ENCODE measurements around the gene GTPBP3. TPM values are rescaled to one million over a fixed set of nuclear protein-coding genes. Genes with fewer than 3 reads are reported as not detected.

The GTPBP3 gene
- total RNA-seq, 3 donors from 2014 or later (not counting 1 experiment from before 2014, with no cell fraction given), result 21.6 to 33.0 (median 27.7) TPM

DNA sequence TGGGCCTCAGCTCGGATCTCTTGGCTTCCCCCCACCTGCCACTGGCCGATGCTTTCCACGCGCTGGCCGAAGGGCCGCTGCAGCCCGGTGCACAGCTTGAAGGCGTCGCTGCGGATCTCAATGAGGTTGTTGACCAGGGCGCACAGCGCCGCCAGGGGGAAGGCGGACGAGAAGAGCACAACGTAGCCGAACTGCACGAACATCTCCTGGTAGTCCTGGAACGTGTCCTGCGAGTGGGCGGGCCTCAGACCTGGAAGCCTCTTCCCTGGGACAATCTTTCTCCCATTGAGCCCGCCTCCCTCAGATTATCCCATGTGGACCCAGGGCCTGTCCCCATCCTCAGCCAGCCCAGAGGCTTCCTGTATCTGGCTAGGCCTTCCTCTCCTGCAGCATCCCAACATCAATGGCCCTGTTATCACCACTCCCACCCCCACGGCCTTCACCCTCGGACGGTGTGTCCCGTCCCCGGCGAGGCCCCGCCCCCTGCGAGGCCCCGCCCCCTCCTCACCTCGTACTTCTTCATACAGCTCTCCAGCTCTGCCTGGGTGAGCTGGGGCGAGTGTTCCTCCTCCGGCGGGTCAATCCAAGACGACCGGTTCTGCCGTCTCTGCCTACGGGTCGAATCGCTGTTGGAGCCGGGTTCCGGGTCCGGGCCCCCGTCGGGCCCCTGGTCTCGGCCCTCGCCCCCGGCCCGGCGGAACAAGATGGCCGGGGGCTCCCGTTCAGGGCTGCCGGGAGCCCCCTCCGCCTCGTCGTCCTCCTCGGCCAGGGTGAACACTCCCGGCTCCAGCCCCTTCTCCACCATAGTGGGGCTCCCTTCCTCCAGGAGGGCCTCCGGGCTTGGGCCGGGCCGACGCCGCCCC, 9.5 kb upstream of the GTPBP3 start:
- intact Hi-C loops (cut with micrococcal nuclease), result no loop called here
- TF ChIP-seq CTCF (IDR thresholded peaks at IDR 0.05), result no peak
- DNase-seq, result peak in 1 of 2 donors; percentile 76
- no peaks in the 10 kb centered on the region for H3K27me3 Mint-ChIP-seq (ENCODE audit: low read depth in 2 of 2)
- Histone ChIP-seq H3K4me1 (ENCODE audit: control insufficient read depth, insufficient read depth, low read length) (peaks cover 22% of the 10 kb centered on the region), H3K4me3 (ENCODE audit: low read length) (peak overlapping the region; percentile 49), H3K27me3 (ENCODE audit: control insufficient read depth, insufficient read depth, low read length) (no peaks in the 10 kb centered on the region), H3K36me3 (ENCODE audit: control insufficient read depth, insufficient read depth, low read length) (no peaks in the 10 kb centered on the region), H3K9me3 (ENCODE audit: control insufficient read depth, insufficient read depth, low read length) (no peaks in the 10 kb centered on the region), H3K27ac (ENCODE audit: low read length) (peak overlapping the region; percentile 40)
- peak overlapping the region; percentile 81 for H3K4me3 Mint-ChIP-seq
- H3K4me1 Mint-ChIP-seq, result peaks cover 3 to 18% of the 10 kb centered on the region in 2 donors
- ATAC-seq, result peak; percentile 79 to 81 (median 80)
- H3K27ac Mint-ChIP-seq, result peak overlapping the region in 1 of 2 donors; percentile 24
- no peaks in the 10 kb centered on the region for H3K9me3 Mint-ChIP-seq
- 37% methylated on average over 63 of the region's 64 CpGs for WGBS (ENCODE audit: insufficient coverage)
- H3K36me3 Mint-ChIP-seq, result no peaks in the 10 kb centered on the region

DNA sequence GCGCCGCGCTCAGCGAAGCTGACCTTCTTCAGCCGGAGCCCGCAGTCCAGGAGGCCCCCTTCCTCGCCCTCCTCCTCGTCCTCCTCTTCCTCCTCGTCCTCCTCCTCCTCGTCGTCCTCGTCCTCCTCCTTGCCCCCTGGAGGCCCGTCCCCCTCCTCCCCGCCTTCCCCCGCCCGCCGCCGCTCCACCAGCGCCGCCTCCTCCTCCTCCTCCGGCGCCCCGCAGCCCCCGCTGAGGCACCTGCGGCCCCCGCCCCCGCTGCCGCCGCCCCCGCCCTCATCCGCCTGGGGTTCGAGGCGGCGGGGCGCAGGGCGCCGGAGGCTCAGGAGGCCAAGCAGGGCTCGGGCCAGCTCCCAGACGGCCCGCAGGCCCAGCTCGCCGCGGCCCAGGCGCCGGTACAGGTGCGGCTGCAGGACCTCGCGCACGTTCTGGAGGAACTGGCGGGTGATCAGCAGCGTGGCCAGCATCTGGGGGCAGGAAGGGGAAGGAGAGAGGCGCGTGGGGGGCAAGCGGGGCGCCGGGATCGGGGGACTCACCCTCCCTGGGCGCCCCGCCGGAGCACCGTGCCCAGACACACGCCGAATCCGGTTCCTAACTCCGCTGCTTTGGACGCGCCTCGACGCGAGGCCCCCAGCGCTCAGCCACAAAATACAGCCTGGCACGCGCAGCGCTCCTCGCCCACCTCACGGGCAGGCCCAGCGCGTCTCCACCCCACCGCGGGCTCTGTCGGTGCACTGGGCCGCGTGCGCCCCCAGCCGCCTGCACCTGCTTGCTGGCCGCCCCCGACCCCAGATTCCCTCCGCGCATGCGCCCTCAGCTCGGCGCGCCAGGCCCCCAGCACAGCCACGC, 8.6 kb upstream of the GTPBP3 start:
- 4% methylated on average over 85 of the region's 94 CpGs for WGBS (ENCODE audit: insufficient coverage)
- Mint-ChIP-seq H3K36me3 (no peaks in the 10 kb centered on the region), H3K4me1 (peaks cover 6 to 24% of the 10 kb centered on the region in 2 donors), H3K4me3 (peak overlapping the region; percentile 81), H3K9me3 (no peaks in the 10 kb centered on the region), H3K27me3 (ENCODE audit: low read depth in 2 of 2) (no peaks in the 10 kb centered on the region), H3K27ac (peak overlapping the region in 1 of 2 donors; percentile 24)
- H3K4me3 ChIP-seq (ENCODE audit: low read length), result peak overlapping the region; percentile 49
- H3K27me3 ChIP-seq (ENCODE audit: control insufficient read depth, insufficient read depth, low read length), result no peaks in the 10 kb centered on the region
- no peaks in the 10 kb centered on the region for H3K9me3 ChIP-seq (ENCODE audit: control insufficient read depth, insufficient read depth, low read length)
- no peak overlapping the region for H3K27ac ChIP-seq (ENCODE audit: low read length)
- TF ChIP-seq CTCF (IDR thresholded peaks at IDR 0.05), result no peak
- intact Hi-C loops (cut with micrococcal nuclease), result no loop called here
- DNase-seq (peak in 1 of 2 donors; percentile 58), ATAC-seq (peak; percentile 32 to 42 (median 39))
- peaks cover 26% of the 10 kb centered on the region for H3K4me1 ChIP-seq (ENCODE audit: control insufficient read depth, insufficient read depth, low read length)
- no peaks in the 10 kb centered on the region for H3K36me3 ChIP-seq (ENCODE audit: control insufficient read depth, insufficient read depth, low read length)

DNA sequence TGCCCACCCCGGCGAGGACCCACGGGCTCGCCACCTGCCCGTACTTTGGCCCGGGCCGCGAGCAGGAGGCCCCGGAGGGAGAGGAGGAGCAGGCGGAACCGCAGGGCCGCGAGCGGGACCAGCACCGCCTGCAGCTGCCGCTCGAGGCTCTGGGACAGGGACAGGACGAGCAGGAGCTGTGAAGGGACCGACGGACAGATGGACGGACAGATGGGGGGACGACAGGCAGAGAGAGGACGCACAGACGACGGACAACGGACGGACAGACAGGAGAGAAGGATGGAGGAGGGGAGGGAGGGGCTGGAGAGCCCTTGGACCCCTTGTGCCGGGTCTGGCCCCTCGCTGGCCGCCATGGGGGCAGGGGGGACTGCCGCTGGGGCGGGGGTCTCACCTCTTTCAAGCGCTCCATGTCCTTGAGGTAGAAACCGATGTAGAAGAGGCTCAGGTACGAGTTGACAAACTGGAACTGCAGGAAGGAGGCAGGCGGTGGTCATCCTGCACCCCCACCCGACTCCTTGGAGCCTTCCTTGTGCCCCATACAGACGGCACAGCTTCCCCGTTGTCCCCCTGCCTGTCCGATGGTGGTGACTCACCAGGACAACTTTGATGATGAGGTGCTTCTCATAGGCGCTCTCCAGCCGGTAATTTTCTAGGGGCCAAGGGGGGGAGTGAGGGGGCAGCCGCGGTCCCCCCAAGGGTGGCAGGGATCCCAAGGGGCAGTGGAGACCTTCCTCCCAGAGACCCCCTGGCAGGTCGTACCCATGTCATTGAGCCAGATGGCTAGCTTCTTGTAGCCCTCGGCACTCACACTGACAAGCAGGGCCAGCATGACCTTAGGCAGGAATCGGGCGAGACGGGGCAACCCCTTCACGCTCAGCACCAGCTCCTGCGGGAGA, 7.7 kb upstream of the GTPBP3 start:
- no peaks in the 10 kb centered on the region for H3K27me3 Mint-ChIP-seq (ENCODE audit: low read depth in 2 of 2)
- H3K36me3 Mint-ChIP-seq, result no peaks in the 10 kb centered on the region
- Histone ChIP-seq H3K27ac (ENCODE audit: low read length) (no peak overlapping the region), H3K36me3 (ENCODE audit: control insufficient read depth, insufficient read depth, low read length) (no peaks in the 10 kb centered on the region), H3K27me3 (ENCODE audit: control insufficient read depth, insufficient read depth, low read length) (no peaks in the 10 kb centered on the region), H3K9me3 (ENCODE audit: control insufficient read depth, insufficient read depth, low read length) (no peaks in the 10 kb centered on the region), H3K4me3 (ENCODE audit: low read length) (no peak overlapping the region), H3K4me1 (ENCODE audit: control insufficient read depth, insufficient read depth, low read length) (peaks cover 30% of the 10 kb centered on the region)
- H3K27ac Mint-ChIP-seq, result no peak overlapping the region
- 65% methylated on average over 51 of the region's 51 CpGs for WGBS (ENCODE audit: insufficient coverage)
- no peaks in the 10 kb centered on the region for H3K9me3 Mint-ChIP-seq
- DNase-seq (no peak), ATAC-seq (no peak)
- H3K4me3 Mint-ChIP-seq, result peak overlapping the region; percentile 57
- H3K4me1 Mint-ChIP-seq, result peaks cover 10 to 30% of the 10 kb centered on the region in 2 donors
- intact Hi-C loops (cut with micrococcal nuclease), result loop anchor here (10.0 kb wide), 1 partner anchor 75 kb away; the partner anchor contains the start of gene BST2
- no peak for TF ChIP-seq CTCF (IDR thresholded peaks at IDR 0.05)

All from natural killer cell (primary cell).